Mucosa of gallbladder (tissue), 1 donor: ENCODE results near the gene TTBK1. TPM values are rescaled to one million over a fixed set of nuclear protein-coding genes. Genes with fewer than 3 reads are reported as not detected.

Source experiments
- DNase-seq: peaks from one replicate; pipeline ENCODE4 v3.0.0-alpha.2; 2020; ENCODE audit warnings: low spot score
- total RNA-seq: library from RNA; stranded (reverse); gene quantifications from one replicate; pipeline ENCODE4 v1.2.1, GENCODE V29; 2021
- donor health status: DM: no; HTN: no; CAD: no.

The TTBK1 gene
- total RNA-seq, 1 donor from 2014 or later, result 1.6 TPM

DNA sequence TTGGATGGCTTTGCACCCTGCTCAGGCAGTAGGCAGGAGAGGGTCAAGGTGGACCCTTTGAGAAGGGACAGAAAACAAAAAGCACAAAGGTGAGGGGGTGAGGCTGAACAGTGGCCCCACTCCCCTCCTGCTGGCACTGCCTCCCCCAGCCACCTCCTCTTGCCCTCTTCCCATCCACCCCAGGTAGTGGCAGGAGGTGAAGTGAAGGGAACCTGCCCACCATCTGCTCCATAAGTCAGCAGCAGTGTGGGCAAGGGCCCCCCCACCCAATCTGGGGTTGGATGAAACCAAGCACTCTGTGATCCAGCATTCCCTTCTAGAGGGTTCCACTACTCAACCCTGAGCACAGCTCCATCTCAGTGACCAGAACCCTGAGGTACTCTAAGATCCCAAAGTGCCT lies 28.7 kb downstream of the TTBK1 start:
- DNase-seq, result no peak

DNA sequence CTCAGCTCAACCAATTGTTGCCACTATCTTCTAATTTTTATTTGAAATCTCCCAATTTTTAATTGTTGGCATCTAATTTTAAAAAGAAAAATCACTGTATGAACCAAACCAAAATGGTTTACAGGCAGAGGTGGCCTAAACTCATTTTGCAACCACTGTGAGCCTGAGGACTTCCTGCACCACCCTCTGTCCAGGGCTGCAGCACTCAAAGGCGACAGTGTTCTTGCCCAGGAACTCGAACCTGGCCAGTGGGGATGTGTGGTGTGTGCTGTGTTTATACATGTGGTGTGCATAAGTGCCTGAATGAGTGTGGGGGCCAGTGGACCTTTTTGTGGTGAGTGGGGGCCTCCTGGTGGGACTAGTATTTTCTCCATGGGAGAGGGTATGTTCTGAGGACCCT lies 30.4 kb downstream of the TTBK1 start:
- DNase-seq, result no peak

DNA sequence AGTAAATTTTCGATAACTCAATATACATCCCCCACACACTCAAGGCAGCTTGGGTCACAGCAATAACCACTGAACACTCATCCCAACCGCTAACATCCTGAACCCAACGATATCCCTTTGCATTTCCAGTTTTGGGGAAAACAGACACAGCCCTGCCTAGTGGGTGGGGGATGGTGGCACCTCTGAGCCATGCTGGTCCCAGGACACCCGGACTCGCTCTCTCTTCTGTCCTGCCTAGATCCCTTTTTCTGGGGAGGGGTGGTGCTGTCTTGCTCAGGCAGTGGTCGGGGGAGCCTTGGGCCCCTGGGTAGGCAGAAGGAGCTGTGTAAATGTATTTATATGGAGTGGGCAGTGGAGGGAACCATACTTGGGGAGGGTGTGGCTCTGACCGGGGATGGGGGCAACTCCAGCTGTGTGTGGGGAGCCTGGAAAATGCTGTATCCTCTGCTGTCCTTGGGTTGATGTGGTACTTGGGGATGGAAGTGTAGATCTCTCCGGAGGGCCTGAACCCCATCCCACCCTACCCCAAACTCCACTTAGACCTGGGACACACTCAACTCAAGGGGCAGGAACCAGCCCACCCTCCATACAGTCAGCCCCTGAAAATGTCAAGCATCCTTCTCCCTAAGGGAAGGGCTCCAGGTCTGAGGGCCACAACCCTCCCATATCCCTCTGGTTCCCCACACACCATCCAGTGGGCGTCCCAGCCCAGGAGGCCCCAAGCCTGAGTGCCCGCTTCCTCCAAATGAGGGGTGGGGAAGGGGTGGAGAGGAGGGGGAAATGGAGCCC lies 31.0 kb downstream of the TTBK1 start:
- DNase-seq, result no peak

DNA sequence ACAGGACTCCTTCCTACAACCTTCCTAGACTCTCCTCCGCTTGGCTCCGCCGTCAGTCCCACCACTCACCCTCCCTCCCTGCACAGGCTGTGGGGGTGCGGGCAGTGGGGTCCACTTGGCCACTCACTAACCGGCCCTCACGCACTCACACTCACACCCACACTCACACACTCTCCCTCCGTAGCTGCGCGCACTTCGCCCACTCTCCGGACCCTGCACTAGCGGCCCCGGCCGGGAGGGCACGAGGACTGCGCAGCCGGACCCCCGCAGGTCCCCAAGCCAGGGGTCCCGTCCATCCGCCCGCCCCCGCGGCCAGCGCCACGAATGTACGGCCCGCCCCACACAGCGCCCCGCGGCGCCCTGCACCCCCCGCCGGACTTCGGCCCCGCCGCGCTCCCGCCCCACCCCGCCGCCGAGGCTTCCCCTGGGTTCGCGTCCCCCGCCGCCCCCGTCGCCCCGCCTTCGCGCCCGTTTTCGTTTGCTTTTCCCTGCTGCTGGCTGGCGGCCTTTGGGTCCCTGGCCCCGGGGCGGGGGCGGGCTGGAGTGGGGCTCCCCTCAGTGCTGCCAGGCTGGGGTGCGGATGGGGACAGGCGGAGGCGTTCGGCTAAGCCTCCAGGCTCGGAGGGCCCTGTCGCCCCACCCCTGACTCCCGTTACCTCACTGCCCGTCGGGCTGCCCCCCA lies 31.8 kb downstream of the TTBK1 start:
- no peak for DNase-seq

DNA sequence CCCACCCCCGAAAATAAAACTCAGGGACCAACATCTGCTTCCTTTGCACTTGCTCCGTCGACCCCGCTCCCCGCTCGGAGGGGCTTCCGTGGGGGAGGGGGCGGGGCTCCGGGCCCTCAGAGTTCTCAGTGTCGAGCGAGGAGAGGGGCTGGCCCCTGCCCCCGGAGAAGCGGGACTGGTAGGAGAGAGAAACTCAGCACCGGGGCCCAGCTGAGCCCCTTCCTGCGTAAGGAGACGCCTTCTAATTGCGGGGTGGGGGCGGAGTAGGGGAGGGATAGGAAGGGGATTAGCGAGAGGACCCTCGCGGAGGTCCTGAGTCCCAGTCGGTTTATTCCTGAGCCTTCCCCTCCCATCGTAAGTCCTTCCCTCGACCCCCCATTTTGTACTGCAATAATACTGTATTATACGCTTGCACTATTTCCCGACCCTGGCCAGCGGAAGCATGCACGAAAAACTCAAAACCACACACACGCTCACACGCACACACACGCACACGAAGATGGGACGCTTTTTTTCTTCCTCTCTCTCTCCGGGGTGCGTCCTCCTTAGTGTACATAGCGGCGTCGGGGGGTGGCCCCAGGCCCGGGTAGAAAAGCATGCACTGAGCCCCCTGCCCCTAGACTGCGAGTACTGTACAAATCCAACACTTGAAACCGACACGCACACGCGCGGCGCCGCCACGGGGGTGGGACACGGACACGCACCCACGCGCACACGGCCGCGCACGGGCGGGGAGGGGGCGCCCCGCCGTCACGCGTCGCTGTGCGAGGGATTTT lies 32.7 kb downstream of the TTBK1 start:
- DNase-seq, result no peak

DNA sequence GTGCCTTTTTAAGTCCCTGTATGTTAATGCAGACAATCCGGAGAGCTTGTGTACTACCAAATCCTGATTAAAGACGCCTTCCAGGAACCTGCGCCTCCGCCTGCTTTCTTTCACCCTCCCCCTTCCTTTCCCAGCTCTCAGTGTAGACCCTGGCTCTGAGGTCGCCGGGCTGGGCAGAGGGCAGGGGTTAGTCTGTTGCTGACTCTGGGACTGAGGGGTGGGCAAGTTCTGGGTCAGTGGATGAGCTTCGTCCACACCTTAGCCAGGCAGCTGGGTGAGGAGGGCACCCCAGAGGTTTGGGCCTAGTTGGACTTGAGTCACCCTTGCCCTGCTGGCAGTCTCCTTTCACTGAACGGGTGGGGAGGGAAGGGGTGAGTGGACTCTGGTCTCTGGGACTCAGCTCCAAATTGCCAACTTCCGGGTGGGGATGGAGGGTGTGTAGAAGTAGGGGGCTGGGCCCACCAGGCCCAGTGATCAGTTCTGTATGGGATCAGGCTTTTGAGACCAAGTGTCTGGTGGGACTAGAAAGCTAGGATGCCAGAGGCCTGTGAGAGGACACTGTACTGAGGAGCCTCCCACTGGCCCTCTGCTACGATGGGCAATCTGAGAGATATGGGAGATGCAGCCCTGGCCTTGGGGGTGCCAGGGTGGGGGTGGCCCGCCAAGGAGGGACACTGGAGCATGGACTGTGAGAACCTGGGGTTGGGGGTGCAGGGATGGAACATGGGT lies 33.5 kb downstream of the TTBK1 start:
- no peak for DNase-seq

DNA sequence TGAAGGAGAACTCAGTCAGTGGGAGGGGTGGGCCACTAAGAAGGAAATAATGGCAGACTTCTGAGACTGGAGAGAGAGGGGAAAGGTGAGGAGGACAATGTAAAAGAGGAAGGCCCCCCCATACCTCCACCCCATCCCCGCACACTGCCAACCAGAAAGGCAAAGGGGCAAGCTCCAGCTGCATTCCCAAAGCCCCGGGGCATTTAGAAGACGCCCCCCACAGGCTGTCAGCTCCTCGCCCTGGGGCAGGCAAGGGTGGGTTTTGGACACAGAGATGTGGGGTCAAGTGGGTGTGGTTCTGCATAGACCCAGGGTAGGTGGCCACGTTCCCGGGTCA lies 34.0 kb downstream of the TTBK1 start:
- DNase-seq, result no peak

DNA sequence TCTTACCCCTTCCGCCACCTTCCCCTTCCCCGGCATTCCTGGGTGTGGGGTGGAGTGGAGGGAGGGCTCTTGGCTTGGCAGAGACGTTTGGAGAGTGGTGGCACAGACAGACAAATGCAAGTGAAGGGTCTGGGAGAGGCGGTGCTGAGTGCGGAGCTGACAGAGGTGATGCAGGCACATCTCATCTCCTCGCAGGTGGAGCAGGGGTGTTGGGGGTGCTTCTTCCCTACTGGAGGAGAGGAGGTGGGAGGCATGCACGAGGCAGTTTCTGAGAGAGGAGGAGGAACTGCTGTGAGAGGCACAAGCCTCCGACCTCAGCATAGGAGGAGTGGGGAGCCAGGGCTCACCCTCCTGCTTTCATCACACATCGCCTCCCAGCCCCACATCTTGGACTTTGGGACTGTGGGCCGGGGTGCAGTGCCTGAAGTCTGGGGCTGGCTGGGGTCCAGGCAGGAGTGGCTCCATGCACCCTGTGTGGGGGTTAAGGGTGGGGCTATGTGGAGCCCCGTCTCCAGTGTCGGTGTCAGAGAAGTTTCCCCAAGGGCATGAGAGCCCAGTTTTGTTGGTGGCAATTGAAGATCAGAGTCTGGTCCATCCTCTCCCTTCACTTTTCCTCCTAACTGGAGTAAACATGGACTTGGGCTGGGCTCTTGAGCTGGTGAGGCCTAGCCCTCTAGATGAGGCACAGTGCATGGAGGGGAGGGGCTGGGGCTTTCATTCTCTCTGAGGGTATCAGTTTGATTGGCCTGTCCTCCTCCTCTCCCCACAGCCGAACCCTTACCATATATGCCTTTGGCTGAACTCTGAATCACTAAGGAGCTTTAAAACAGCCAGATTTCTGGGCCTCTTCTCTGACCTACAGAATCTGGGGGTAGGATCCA lies 34.6 kb downstream of the TTBK1 start:
- DNase-seq, result peak; percentile 70

DNA sequence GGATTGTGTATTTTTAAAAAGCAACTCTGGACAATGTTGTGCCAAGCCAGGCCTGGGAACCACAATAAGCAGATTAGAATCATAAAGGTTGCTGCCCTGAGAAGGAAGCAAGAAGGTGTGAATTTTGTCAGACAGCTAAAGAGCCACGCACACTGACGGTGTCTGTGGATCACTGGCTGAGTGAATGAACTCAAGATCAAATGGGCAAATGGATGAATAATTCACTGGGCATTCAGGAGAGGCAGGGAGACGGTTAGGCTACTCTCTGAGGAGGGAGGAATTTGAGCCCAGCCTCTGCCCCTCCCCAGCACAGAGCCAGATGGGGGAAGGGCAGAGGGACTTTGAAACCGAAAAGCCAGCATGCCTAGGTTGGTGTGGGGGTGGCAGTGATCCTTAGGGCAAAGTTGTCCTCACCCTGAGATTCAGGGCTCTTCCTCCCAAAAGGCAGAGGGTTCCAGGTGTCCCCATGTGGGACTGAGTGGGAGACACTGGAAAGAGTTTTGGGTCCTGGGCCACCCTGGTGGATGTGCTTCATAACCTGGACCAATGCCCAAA lies 35.3 kb downstream of the TTBK1 start:
- DNase-seq, result peak; percentile 60

DNA sequence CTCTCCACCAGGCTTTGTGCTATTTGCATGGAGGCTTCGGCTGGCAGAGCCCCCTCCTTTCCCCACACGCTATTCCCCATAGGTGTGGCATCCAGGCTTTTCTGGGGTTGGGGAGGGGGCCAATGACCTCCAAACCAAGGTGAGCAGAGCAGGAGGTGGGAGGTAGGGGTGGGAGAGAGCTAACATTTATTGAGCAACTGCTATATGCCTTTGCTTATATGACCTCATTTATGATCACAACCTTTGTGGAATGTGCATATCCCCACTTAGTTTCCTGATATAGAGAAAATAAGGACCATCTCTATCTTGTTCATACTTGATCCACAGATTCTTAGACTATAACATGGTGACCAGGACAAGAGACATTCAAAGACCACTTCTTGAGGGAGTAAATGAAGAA lies 37.0 kb downstream of the TTBK1 start:
- DNase-seq, result no peak

DNA sequence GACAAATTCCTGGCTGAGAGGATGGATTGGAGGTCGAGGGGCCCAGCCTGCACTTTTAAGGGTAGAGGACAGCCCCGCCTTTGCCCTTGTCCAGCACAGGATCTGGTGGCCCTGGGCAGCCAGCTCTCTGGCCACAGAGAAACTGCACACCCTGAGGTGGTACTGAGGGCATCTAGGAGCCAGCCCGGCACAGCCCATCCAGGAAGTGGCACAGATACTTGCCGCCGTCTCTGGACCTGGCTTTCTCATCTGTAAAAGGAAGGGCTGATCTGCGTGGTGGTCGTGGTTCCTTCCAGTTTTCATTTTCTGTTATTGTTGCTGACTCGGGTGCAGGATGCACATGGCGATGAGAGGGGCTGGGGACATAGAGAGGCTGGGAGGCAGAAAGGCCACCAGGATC lies 38.8 kb downstream of the TTBK1 start:
- DNase-seq, result no peak

DNA sequence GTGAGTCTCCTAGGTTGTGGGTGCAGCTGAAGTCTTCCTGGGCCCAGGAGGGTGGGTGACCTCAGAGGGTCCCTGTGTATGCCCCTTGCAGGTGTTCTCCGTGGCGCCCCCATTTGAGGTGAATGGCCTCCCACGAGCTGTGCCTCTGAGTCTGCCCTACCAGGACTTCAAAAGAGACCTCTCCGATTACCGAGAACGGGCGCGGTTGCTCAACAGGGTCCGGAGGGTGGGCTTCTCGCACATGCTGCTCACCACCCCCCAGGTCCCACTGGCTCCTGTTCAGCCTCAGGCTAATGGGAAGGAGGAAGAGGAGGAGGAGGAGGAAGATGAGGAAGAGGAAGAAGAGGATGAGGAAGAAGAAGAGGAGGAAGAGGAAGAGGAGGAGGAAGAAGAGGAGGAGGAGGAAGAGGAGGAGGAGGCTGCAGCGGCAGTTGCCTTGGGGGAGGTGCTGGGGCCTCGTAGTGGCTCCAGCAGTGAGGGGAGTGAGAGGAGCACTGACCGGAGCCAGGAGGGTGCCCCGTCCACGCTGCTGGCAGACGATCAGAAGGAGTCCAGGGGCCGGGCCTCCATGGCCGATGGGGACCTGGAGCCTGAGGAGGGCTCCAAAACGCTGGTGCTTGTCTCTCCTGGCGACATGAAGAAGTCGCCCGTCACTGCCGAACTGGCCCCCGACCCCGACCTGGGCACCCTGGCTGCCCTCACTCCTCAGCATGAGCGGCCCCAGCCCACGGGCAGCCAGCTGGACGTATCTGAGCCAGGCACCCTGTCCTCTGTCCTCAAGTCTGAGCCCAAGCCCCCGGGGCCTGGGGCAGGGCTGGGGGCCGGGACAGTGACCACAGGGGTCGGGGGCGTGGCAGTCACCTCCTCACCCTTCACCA lies 39.6 kb downstream of the TTBK1 start:
- no peak for DNase-seq

DNA sequence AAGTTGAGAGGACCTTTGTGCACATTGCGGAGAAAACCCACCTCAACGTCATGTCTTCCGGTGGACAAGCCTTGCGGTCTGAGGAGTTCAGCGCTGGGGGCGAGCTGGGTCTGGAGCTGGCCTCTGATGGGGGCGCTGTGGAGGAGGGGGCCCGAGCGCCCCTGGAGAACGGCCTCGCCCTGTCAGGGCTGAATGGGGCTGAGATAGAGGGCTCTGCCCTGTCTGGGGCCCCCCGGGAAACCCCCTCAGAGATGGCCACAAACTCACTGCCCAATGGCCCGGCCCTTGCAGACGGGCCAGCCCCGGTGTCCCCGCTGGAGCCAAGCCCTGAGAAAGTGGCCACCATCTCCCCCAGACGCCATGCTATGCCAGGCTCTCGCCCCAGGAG lies 40.2 kb downstream of the TTBK1 start:
- DNase-seq, result no peak

DNA sequence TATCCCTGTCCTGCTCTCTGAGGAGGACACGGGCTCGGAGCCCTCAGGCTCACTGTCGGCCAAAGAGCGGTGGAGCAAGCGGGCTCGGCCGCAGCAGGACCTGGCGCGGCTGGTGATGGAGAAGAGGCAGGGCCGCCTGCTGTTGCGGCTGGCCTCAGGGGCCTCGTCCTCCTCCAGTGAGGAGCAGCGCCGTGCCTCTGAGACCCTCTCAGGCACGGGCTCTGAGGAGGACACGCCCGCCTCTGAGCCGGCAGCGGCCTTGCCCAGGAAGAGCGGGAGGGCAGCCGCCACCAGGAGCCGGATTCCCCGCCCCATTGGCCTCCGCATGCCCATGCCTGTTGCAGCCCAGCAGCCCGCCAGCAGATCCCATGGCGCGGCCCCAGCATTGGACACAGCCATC lies 40.6 kb downstream of the TTBK1 start:
- no peak for DNase-seq

DNA sequence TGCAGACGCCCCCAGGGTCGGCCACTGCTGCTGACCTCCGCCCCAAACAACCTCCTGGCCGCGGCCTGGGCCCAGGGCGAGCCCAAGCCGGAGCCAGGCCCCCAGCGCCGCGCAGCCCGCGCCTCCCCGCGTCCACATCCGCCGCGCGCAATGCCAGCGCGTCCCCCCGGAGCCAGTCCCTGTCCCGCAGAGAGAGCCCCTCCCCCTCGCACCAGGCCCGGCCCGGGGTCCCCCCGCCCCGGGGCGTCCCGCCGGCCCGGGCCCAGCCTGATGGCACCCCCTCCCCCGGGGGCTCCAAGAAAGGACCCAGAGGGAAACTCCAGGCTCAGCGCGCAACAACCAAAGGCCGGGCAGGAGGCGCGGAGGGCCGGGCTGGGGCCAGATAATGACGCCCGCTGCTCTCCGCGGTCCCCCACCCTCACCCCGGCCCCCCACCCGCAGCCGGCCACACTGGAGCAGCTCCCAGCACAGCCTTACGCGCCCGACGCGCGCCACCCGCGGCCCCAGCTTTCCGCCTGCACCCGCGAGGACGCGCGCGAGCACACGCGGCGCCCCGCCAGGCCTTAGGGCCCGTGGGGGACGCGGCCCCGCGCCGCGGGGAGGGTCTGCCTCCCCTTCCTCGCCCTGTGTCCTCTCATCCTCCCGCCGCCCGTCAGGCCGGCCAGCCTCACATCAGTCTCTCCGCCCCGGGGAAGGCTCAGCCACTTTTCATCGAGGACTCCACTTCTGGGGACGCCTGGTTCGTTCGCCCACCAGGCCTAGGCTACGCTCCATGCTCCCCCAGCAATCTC lies 41.9 kb downstream of the TTBK1 start:
- no peak for DNase-seq

DNA sequence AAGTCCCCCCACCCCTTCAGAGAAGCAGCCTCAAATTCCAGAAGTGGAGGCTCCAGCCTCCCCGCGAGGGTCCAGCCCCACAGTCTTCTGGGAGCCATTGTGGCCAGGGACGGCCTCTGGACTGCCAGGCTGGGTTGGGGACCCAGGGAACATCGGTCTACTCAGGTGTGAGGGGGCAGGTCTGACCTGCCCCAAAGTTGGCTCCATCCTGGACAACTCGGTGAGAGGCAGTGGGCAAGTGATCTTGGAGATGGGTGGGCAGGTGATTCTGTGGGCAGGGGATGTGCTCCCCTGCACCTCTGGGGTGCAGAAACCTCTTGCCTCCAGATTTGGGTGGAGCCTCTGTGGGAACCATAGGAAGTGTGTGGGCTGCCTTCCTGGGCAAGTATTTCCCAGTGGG lies 42.6 kb downstream of the TTBK1 start:
- no peak for DNase-seq

DNA sequence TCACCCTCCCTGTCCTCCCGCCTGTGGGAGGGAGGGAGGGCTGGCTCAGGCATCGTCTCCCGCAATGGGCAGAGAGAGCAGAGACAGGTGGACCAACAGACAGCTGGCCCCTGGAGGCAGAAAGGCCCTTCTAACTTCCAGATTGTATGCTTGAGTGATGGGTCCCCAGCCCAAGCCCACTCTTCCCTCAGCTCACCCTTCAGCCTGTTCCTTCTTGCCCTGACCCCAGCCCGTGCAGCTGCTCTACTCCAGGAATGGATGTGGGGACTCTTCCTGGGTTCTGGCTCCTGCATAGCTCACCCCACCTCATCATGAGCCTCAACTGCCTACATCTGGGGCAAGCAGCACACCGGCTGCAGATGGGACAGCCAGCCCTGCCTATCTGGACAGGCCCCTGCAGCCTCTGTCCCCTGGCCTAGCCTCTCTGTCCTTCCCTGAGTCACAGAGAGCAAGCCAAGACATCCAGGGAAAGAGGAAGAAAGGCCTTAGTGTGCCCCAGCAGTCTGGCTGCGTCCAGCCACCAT lies 43.2 kb downstream of the TTBK1 start:
- no peak for DNase-seq

DNA sequence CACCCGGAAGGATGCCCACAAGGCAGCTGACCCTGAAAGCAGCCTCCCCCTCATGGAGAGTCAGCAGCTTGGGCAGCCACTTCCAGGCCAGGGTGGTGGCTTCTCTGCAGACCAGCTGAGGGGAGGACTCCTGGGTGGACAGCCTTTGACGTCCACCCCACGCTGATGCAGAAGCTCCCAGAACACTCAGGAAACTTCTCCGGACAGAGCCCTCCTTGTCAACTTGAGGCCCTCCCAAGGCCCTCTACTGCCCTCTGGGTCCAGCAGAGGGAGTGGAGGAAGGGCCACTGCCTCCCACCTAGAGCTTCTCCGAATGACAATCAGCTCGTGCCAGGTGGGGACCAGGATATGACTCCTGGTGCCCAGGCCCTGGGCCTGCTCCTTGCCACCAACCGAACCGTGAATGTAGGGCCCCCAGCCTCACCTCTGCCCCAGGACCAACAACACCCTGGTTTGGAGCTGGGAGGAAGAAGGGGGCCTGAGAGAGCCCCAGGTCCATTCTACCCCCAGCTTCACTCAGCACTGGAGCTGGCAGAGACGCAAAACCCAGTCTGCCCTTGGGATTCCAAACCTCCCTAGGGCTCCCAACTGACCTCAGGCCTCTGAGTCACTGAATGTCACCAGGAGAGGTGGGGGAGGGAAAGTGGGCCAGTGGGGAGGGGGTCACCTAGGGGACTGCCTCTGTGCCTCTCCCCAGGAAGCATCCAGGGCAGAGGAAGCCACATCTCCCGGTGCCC lies 43.9 kb downstream of the TTBK1 start:
- DNase-seq, result no peak
